Activated CD4-positive, alpha-beta memory T cell treated with anti-CD3 and anti-CD28 coated beads, Interleukin-2, amount 10 ng/mL, durations not matched to agents 7 days and 5 days (primary cell): ENCODE results near the gene PRRT1. TPM values are rescaled to one million over a fixed set of nuclear protein-coding genes. Genes with fewer than 3 reads are reported as not detected.

Experiments used
- CTCF ChIA-PET: fragments of 350-600 bp; sonication (Branson Sonifier 250); formaldehyde crosslinking; loops from one replicate; lab custom pipeline; 2021; ENCODE audit warnings: antibody characterized with exemption, inconsistent platforms; lab: Charles Lee
- POLR2A ChIA-PET: fragments of 350-600 bp; sonication (Branson Sonifier 250); formaldehyde crosslinking; loops from one replicate; lab custom pipeline; 2021; ENCODE audit warnings: antibody characterized with exemption; lab: Charles Lee
- DNase-seq: peaks from one replicate; pipeline ENCODE4 v3.0.0-alpha.2; 2020
- H3K27ac Mint-ChIP-seq: one replicate; pipeline ENCODE4 v1.8.0; 2021; ENCODE audit warnings: mild to moderate bottlenecking, mixed read lengths
- H3K27me3 Mint-ChIP-seq: one replicate; pipeline ENCODE4 v1.8.0; 2021; ENCODE audit warnings: mixed read lengths
- H3K36me3 Mint-ChIP-seq: one replicate; pipeline ENCODE4 v1.8.0; 2021; ENCODE audit warnings: low read depth, mixed read lengths
- H3K4me1 Mint-ChIP-seq: one replicate; pipeline ENCODE4 v1.8.0; 2021; ENCODE audit warnings: mixed read lengths
- H3K4me3 Mint-ChIP-seq: one replicate; pipeline ENCODE4 v1.8.0; 2021; ENCODE audit warnings: mild to moderate bottlenecking, mixed read lengths
- H3K9me3 Mint-ChIP-seq: one replicate; pipeline ENCODE4 v1.8.0; 2021; ENCODE audit warnings: mixed read lengths
- total RNA-seq, 2 experiments: library from RNA; stranded (reverse); gene quantifications; one replicate each; pipeline ENCODE4 v1.2.3, GENCODE V29; 2021

The PRRT1 gene
- total RNA-seq, 2 experiments from 2014 or later, result 0.13 to 0.28 TPM

DNA sequence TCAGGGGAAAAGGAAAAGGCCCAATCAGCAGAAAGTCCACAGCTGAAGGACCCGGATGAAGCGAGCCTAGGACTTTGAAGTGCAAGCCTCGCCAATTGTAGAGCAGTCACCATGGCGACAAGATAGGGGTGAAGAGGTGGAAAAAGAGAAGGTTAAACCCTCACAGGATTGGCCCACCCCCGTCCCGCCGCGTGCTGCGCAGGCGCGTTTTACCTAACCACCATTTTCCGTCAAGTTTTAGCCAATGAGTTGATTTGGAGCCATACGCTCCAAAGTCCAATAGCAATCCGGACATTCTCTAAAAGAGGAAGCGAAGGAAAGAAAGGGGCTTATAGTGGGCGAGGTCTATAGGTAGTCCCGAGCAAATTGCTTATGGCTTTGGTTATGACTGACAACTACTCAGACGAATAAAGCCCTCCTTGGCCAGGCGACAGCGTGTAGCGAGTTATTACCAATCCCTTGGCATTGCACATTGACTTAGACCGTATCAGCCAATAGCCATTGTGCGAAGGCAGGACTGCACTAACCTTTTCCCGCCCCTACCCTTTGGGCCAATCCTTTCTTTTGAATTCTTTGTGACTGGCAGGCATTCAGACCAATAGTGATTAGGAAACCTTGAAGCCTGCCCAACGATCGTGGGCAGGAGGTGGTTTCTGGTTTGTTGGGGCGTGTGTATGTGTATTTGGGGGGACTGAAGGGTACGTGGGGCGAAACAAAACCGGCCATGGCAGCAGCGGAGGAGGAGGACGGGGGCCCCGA is 26.2 kb upstream of the PRRT1 start, which contains the start of gene RNF5:
RNF5 (plus strand) TSS at position 618 of the 759 bp plus-strand sequence; CDS start at position 725, 107 bp downstream.
- Mint-ChIP-seq H3K27ac (peak within 1 kb of the TSS; percentile 90), H3K9me3 (no peaks in the 10 kb centered on the region), H3K27me3 (no peaks in the 10 kb centered on the region), H3K4me1 (peaks cover 62% of the 10 kb centered on the region), H3K36me3 (peaks cover 31% of the 10 kb centered on the region), H3K4me3 (peak within 1 kb of the TSS; percentile 91)
- ChIA-PET POLR2A (interaction anchor here (0.6 to 8.0 kb wide), 9 partner anchors 13 to 698 kb away, joined by 3 to 155 read pairs (median 3); partner anchors contain the start of genes ATF6B, DDX39B, DXO and EGFL8), CTCF (interaction anchor here (1.0 to 2.4 kb wide), 3 partner anchors 18 to 23 kb away, joined by 4 to 20 read pairs (median 12); no protein-coding TSS in a partner anchor)
- DNase-seq, result peak; percentile 95

DNA sequence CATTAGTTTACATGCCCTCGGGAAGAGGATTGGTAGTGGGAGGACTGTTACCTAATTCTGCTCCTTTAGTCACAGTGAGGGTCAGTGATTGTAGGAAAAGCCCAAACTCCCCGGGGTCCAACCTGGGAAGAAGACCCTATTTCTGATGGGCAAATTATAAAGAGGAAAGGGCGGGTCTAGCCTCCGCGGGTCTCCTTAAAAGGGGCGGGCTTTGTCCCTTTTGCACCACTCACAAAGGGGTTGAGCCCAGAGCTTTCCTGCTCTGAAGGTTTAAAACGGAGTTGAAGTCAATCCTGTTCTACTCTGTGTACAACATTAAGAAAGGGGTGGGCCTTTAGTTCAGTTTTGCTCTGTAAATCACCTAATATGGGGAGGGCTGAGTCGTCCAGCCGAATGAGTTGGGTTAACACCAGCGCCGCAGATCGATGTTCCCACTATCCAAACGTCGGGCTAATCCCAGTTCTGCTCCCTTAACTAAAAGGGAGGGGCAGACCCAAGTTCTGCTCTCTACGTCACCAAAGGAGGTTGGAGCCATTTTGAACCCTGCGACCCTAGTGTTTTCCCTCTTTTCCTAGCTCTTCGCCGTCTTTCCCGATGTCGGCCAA is 25.5 kb upstream of the PRRT1 start:
- Mint-ChIP-seq H3K4me3 (peak overlapping the region; percentile 91), H3K36me3 (peaks cover 27% of the 10 kb centered on the region), H3K27ac (peak overlapping the region; percentile 90), H3K4me1 (peaks cover 66% of the 10 kb centered on the region), H3K27me3 (no peaks in the 10 kb centered on the region), H3K9me3 (no peaks in the 10 kb centered on the region)
- ChIA-PET POLR2A (interaction anchor here (0.6 to 8.0 kb wide), 9 partner anchors 12 to 795 kb away, joined by 3 to 155 read pairs (median 3); partner anchors contain the start of genes ATF6B, DDX39B, DXO and EGFL8), CTCF (interaction anchor here (1.0 to 2.4 kb wide), 2 partner anchors 18 to 22 kb away, joined by 4 to 20 read pairs; no protein-coding TSS in a partner anchor)
- DNase-seq, result peak; percentile 50

DNA sequence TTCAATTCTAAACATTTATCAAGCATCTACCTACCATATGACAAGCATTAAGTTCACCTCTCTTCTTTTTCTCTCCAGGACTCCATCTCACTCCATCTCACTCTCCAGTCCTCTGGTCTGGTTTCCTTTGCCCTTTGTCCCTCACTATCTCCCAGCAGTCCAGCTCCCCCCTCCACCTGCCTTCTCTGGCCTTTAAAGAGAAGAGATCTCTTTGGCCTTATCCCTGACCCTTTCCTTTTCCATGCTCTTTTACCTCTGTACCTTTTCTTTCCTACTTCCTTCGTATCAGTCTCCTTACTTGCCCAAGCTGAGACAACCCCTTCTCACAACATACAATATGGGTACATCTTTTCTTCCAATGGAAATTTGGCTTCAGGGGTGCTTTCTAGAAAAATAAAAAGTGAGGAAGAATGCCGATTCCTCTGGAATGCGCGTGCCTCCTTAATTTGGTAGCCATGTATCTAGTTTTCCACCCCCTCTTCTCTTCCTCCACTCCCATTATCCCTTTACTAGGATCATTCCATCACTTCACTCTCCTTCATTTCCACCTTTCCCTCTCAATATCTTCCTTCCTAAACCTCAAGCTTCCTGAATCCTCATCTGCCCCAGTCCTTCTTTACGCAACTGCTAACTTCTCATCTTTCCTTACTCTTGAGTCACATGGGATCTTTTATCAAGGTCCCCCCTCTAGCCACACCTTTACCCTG is 24.9 kb upstream of the PRRT1 start:
- Mint-ChIP-seq H3K9me3 (no peaks in the 10 kb centered on the region), H3K4me3 (peak overlapping the region; percentile 91), H3K27me3 (no peaks in the 10 kb centered on the region), H3K4me1 (peaks cover 66% of the 10 kb centered on the region), H3K36me3 (peaks cover 27% of the 10 kb centered on the region), H3K27ac (peak overlapping the region; percentile 90)
- ChIA-PET POLR2A (interaction anchor here (0.6 to 8.0 kb wide), 8 partner anchors 15 to 795 kb away, joined by 3 to 155 read pairs (median 4); partner anchors contain the start of genes ATF6B, DXO, FKBPL and GPSM3), CTCF (interaction anchor here (0.5 to 2.4 kb wide), 3 partner anchors 16 to 203 kb away, joined by 3 to 20 read pairs (median 3); partner anchors contain the start of gene GPSM3)
- DNase-seq, result no peak

DNA sequence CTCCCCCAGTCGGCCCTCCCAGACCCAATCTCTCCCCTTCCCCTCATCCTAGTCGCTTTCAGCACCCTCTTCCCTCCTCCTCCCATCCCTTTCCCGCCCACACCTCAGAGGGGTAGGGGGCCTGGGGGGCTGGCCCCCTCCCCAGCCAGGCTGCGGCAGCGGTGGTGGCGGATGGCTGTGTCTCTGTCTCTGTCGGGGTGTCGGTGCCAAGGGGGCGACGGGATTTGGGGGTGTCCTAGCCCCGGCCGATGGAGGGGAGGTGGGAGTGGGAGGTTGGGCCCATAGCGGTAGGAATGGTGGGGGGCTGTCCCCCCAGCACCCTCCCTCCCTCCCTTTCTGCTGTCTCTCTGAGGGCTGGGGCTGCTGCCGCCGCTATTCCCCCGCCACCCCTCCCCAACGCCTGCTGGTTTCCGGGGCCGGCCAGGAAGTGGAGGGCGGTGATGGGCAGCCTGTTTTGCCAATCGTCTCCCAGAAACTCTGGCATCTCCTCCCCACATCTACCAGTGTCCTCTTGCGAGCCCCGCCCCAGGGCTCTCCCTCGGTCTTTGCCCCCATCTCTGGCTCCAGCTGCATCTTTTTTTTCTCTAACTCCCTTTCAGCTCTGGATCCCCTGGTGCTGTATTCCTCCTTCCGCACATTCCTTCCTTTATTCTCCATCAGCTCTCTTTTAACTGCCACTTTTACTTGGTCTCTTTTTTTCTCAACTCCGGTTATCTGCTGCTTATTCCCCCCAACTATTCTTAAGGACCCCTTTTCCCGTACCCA is 24.2 kb upstream of the PRRT1 start, which contains the start of gene AGPAT1:
AGPAT1 (minus strand) TSS at position 374 of the 765 bp plus-strand sequence. CDS start 4,588 bp downstream, outside the sequence.
- peak; percentile 97 for DNase-seq
- no peaks in the 10 kb centered on the region for H3K27me3 Mint-ChIP-seq
- peak within 1 kb of the TSS; percentile 91 for H3K4me3 Mint-ChIP-seq
- POLR2A ChIA-PET, result interaction anchor here (0.6 to 8.0 kb wide), 4 partner anchors 15 to 796 kb away, joined by 3 to 155 read pairs (median 18); partner anchors contain the start of genes ATF6B, FKBPL, GPSM3 and PBX2
- peak within 1 kb of the TSS; percentile 90 for H3K27ac Mint-ChIP-seq
- CTCF ChIA-PET, result interaction anchor here (0.5 to 2.4 kb wide), 3 partner anchors 17 to 202 kb away, joined by 3 to 20 read pairs (median 3); partner anchors contain the start of gene GPSM3
- H3K4me1 Mint-ChIP-seq, result peaks cover 68% of the 10 kb centered on the region
- H3K9me3 Mint-ChIP-seq, result no peaks in the 10 kb centered on the region
- H3K36me3 Mint-ChIP-seq, result peaks cover 23% of the 10 kb centered on the region

DNA sequence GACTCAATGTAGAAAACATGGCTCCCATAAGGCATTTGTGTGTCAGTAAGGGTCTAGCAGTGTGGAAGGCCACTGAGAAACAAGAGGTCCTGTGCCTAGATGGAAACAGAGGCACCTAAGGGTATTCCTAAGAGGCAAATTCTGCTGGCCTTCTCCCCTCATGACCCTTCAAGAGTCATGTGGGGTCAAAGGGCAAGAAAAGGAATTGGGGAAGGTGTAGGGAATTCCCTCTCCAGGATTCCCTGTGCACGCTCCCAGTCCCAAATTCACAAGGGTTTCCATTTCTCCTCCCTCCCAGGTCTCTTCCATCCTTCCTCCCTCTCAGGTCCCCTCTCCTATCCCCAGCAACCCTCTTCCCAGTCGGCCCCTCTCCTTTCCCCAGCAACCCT is 23.6 kb upstream of the PRRT1 start:
- no peaks in the 10 kb centered on the region for H3K27me3 Mint-ChIP-seq
- no peaks in the 10 kb centered on the region for H3K9me3 Mint-ChIP-seq
- peaks cover 23% of the 10 kb centered on the region for H3K36me3 Mint-ChIP-seq
- H3K27ac Mint-ChIP-seq, result peak overlapping the region; percentile 51
- no peak for DNase-seq
- peak overlapping the region; percentile 91 for H3K4me3 Mint-ChIP-seq
- POLR2A ChIA-PET, result no interaction called here
- H3K4me1 Mint-ChIP-seq, result peaks cover 62% of the 10 kb centered on the region
- CTCF ChIA-PET, result no interaction called here

DNA sequence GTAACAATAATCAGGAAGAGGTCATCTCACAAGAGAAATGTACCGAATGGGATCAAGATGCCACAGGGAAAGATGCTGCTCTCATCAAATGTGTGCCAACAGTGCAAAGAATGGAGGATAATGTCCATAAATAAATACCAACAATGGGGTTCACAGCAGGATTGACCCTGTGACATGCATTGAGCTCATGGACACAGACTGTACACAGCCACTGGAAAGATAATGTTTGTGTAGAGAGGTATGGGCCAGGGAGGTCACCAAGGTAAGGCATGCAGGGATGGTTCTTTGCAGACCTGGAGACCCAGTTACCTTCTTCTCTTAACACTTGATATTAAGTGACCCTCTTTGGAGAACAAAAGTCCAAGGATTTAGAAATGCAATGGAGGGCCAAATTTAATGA is 22.7 kb upstream of the PRRT1 start:
- H3K27ac Mint-ChIP-seq, result no peak overlapping the region
- peaks cover 54% of the 10 kb centered on the region for H3K4me1 Mint-ChIP-seq
- H3K9me3 Mint-ChIP-seq, result no peaks in the 10 kb centered on the region
- ChIA-PET CTCF (no interaction called here), POLR2A (no interaction called here)
- peak overlapping the region; percentile 91 for H3K4me3 Mint-ChIP-seq
- DNase-seq, result no peak
- H3K27me3 Mint-ChIP-seq, result no peaks in the 10 kb centered on the region
- H3K36me3 Mint-ChIP-seq, result peaks cover 28% of the 10 kb centered on the region

DNA sequence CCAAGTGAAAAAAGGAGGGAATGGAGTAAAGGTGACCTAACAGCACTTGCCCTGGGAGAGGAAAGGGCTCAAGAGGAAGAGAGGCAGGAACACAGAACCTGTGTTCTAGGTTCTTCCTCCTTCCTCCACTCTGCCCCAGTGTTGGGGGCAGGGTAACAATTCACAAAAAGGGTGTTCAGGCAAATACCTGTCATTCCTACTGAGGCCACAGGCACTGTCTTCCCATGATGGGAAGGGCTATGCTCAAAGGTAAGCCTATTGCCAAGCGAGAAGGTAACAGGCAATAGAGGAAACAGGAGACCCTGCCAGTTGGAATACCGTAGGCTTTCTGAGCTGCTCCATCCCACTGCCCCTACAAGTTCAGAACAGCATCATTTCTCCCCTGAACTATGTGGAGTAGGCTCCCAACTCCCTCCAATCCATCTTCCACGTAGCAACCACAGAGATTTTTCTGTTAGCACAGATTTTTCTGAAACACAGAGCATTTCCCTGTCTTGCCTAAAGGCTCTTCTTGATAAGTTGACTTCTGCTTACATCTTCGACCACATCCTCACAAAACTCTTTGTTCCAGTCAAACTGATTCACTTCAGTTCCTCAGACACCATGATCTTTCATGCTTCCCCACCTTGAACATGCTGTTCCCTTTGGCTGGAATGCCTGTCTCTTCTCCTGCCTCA is 21.4 kb upstream of the PRRT1 start:
- no peak overlapping the region for H3K27ac Mint-ChIP-seq
- POLR2A ChIA-PET, result no interaction called here
- no peaks in the 10 kb centered on the region for H3K27me3 Mint-ChIP-seq
- H3K4me3 Mint-ChIP-seq, result no peak overlapping the region
- CTCF ChIA-PET, result no interaction called here
- H3K4me1 Mint-ChIP-seq, result peaks cover 44% of the 10 kb centered on the region
- H3K36me3 Mint-ChIP-seq, result peaks cover 28% of the 10 kb centered on the region
- H3K9me3 Mint-ChIP-seq, result no peaks in the 10 kb centered on the region
- no peak for DNase-seq

DNA sequence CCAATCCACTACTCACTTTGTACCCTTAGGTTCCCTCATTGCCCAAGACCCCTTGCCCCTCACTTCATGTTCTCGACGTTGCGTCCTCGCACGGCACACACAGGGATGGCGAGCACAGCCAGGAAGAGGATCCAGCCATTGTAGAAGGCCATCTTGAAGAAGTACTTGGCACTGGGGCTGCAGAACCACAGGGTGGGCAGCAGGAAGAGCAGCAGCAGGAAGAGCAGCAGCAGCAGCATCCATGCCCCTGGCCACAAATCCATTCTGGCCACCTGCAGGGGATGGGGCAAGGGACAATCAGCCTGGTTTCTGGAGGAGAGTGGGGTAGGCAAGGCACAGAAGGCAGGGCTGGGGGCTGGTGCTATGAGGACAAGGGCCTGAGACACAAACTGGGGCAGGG is 19.5 kb upstream of the PRRT1 start:
- H3K27ac Mint-ChIP-seq, result no peak overlapping the region
- H3K27me3 Mint-ChIP-seq, result no peaks in the 10 kb centered on the region
- no peaks in the 10 kb centered on the region for H3K9me3 Mint-ChIP-seq
- H3K36me3 Mint-ChIP-seq, result peaks cover 35% of the 10 kb centered on the region
- peaks cover 29% of the 10 kb centered on the region for H3K4me1 Mint-ChIP-seq
- POLR2A ChIA-PET, result interaction anchor here (1.0 kb wide), 1 partner anchor 19 kb away, joined by 3 read pairs; the partner anchor contains the start of gene PBX2
- CTCF ChIA-PET, result no interaction called here
- no peak for DNase-seq
- no peak overlapping the region for H3K4me3 Mint-ChIP-seq

DNA sequence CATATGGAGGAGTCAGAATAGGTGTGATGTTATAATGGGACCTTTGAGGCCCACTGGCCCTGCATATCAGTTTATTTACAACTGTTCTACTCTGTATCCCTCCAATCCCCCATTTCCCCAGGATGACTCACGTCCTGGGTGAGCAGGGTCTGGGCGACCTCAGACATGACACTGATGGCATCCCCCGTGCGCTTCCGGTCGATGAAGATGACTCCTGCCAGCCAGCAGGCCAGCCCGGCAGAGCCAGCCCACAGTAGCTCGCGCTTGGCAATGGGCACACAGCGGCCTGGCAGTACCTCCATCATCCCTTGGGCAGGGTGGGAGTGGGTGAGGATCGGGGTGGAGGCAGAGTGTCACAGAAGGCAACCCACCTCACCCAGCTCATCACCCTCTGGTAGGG is 18.6 kb upstream of the PRRT1 start:
- DNase-seq, result no peak
- H3K4me3 Mint-ChIP-seq, result no peak overlapping the region
- H3K9me3 Mint-ChIP-seq, result no peaks in the 10 kb centered on the region
- ChIA-PET CTCF (no interaction called here), POLR2A (interaction anchor here (1.0 kb wide), 1 partner anchor 20 kb away, joined by 3 read pairs; the partner anchor contains the start of gene PBX2)
- H3K4me1 Mint-ChIP-seq, result peaks cover 26% of the 10 kb centered on the region
- peaks cover 35% of the 10 kb centered on the region for H3K36me3 Mint-ChIP-seq
- H3K27me3 Mint-ChIP-seq, result no peaks in the 10 kb centered on the region
- H3K27ac Mint-ChIP-seq, result no peak overlapping the region

DNA sequence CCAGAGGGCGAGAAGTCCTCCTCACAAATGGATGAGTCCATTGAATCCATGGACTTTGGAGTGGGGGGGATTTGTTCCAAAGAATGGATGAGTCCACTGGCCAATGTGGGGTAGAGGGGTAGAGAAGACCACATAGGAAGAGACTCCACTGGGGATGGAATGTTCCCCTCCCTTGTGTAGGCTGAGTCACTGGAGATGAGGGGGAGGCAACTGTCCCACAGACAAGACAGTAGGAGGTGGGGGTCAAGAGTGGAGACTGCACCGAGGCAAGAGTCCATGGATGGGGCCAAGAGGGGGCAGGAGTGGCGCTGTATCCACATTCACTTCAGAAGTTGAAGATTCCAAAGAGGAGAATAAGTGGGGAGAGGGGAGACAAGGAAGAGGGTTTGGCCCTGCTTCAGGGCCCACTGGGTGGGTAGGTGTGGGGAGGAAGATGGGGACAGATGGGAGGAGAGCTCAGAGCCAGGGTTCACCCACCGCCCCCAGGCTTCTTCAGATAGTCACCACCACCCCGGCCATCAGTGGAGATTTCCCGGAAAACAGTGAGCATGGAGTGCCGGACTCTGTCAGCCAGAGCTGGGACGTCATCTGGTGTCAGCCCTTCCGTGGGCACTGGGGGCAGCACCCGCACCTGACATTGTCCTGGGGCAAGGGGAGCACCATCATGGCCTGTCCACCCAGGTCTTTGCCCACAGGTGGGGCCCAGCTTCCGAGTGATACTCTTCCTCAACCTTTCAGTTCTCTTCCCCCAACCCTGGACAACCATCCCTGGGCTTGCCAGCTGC is 17.3 kb upstream of the PRRT1 start:
- Mint-ChIP-seq H3K27me3 (no peaks in the 10 kb centered on the region), H3K27ac (no peak overlapping the region), H3K9me3 (no peaks in the 10 kb centered on the region), H3K4me3 (no peak overlapping the region), H3K36me3 (peaks cover 35% of the 10 kb centered on the region), H3K4me1 (peaks cover 16% of the 10 kb centered on the region)
- ChIA-PET POLR2A (no interaction called here), CTCF (no interaction called here)
- DNase-seq, result no peak

DNA sequence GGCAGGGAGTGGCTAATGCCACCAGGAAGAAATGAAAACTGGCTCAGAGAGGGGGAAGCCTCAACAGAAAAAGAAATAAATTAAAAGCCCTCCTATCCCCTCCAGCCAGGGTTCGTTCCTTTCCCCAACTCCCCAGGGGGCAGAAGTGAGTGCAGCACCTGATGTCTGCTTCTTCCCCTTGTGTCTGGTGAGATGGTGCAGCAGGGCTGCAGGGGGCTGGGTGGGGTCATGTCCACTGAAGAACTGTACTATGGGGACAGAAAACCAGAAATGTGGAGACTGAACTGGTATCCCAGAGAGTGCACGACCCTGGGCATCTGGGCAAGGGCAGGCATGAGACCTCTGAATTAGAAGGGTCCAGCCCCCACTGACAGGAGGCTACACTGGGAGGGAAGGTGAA is 16.6 kb upstream of the PRRT1 start:
- Mint-ChIP-seq H3K27me3 (no peaks in the 10 kb centered on the region), H3K4me3 (no peak overlapping the region), H3K9me3 (no peaks in the 10 kb centered on the region), H3K36me3 (peaks cover 35% of the 10 kb centered on the region), H3K27ac (no peak overlapping the region), H3K4me1 (peaks cover 10% of the 10 kb centered on the region)
- DNase-seq, result no peak
- POLR2A ChIA-PET, result no interaction called here
- CTCF ChIA-PET, result no interaction called here
